GM19328 (cell line): ENCODE results near the gene TMPRSS13.
"Not testable (repeated sequence)": the region's sequence is repeated elsewhere in the genome, so short reads cannot be mapped to it uniquely, and the experiment has no call there.

Source experiments
- ATAC-seq: cut with Tn5 transposase; IDR thresholded peaks from one replicate; pipeline ENCODE4 v1.9.1; 2021; ENCODE audit warnings: mild to moderate bottlenecking, moderate library complexity; ENCODE audit not compliant: unreplicated experiment

Gene TMPRSS13

DNA sequence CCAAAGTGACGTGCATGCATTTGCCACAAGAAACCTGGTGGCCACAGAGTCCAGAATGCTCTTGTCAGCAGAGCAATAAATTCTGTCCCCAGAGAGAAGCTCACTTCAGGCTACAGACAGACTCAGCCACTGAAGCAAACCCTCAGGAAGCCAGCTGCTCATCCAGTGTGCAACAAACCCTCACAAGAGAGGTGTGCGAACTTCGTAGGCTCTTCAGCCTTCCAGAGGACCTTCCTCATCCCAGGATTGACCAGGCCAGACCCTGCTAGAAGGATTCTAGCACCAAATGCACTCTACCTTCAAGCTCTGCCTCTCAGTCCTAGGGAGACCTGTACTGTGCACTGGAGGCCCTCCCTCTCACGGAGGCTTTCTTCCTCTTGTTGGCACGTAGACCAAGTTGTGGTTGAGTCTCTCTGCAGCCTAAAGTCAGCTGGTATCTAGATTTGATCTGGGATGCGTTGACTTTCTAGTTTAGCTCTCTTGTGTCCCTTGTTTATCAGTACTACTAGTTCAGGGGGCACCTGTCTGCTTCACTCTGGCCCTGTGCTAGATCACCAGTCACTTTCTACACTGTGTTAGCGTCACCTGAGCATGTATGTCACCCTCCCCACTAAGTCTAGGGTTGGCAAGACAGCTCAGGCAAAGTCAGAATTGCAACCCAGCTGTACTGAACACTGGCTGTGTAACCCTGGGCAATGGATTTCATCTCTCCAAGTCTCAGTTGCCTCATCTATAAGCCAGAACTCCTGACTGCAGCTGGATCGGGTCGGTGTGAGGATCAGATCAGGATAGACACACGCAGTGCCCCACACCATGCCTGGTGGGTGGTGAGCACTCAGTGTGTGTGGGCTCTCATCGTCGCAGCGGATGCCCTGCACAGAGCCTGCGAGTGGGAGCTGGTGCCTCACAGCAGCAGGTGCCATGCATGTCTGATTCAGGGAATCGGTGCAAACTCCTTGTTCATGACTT lies 22.1 kb upstream of the TMPRSS13 start:
- no peak for ATAC-seq

DNA sequence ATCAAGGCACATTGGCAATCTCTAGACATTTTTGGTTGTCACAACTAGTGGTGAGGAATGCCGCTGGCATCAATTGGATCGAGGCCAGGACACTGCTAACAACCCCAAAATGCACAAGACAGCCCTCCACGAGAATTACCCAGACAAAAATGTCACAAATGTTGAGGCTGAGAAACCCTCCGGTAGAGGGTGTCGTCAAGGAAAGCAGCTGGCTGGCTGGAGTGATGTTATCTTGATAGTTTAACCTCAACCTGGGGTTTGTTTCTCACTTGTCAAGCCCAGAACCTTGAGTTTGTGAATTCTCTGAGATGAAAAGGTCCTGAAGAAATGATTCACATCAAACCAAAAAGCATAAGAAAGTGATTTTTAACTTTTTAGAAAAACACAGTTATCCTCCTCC lies 21.1 kb upstream of the TMPRSS13 start:
- no peak for ATAC-seq

DNA sequence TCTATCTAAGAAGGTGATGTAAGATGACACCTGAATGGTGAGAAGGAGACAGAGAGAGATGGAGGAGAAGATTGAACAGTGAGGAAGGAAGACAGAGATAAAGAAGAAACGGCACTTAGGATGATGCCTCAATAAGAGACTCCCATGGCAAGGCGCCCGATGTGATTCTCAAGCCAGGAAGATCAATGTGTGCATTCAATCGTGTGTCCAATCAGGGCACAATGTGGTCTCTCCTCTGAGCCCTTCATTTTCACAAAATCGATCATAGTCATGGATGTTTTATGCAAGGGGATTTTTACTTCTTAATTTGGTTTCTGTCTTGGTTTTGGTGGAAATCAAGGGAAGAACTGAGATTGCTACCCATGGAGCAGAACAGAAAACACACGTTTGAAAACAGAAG lies 19.9 kb upstream of the TMPRSS13 start:
- no peak for ATAC-seq

- ATAC-seq, result not testable (repeated sequence)
Measured at GRCh38 chr11:117948466-117948865, 19.3 kb upstream of the TMPRSS13 start.

DNA sequence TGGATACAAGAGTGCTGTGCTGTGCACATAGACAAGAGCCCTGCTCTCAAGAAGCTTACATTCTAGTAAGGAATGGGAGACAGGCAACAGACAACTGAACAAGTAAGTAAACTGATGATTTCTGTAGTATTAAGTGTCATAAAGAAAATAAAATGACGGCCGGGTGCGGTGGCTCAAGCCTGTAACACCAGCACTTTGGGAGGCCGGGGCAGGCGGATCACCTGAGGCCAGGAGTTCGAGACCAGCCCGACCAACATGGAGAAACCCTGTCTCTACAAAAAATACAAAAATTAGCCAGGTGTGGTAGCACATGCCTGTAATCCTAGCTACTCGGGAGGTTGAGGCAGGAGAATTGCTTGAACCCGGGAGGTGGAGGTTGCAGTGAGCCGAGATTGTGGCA lies 18.5 kb upstream of the TMPRSS13 start:
- not testable (repeated sequence) for ATAC-seq

GRCh38 chr11:117946842-117947526 lies 17.8 kb upstream of the TMPRSS13 start:
- ATAC-seq, result no peak

DNA sequence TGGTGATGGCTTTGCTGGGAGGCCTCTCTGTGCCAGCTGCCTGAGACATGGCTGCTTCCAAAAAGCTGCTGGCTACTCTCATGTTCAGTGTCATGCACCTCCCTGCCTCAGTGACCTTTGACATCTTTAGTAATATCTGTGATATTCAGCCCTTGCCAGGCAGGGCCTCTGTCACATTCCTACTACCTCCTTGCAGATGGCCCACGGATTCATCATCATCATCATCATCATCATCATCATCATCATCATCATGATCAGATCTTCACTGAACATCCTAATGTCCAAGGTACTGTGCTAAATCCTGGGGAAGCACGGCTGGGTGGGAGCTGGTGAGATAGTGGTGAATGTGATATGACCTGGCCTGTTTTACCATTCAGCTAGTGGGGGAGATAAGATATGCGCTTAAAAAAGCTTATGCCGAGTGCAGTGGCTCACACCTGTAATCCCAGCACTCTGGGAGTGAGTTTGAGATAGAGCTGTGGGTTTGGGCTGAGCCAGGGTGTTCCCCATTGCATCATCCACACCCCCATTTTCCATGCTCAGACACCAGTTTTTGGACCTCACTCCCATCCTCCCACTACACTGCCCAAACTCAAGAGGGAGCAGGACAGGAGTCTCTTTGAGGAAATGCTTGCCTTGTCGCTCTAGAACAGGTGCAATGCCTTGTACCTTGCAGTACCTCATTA lies 17.1 kb upstream of the TMPRSS13 start:
- no peak for ATAC-seq

GRCh38 chr11:117945047-117945810 lies 16.0 kb upstream of the TMPRSS13 start:
- no peak for ATAC-seq

DNA sequence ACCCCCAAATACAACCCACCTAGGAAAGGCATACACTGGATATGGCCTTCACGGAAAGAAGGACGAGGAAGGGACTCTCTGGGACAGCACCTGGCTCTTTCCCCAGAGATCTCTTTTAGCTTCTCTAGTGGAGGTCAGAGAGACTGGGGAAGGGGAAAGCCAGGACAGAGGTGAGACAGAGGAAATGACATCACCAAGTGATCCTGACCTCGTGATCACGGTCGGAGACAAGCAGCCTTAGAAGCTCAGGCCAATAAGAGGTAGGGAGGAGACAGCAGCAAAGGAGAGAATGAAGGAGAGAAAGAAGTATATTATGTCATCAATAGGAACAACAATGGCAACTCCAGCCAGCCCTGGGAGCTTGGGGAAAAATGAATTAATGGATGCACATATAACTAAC lies 15.4 kb upstream of the TMPRSS13 start:
- no peak for ATAC-seq

- ATAC-seq, result no peak
Measured at GRCh38 chr11:117941976-117942654, 12.9 kb upstream of the TMPRSS13 start.

- ATAC-seq, result no peak
Measured at GRCh38 chr11:117941163-117941707, 12.0 kb upstream of the TMPRSS13 start.

DNA sequence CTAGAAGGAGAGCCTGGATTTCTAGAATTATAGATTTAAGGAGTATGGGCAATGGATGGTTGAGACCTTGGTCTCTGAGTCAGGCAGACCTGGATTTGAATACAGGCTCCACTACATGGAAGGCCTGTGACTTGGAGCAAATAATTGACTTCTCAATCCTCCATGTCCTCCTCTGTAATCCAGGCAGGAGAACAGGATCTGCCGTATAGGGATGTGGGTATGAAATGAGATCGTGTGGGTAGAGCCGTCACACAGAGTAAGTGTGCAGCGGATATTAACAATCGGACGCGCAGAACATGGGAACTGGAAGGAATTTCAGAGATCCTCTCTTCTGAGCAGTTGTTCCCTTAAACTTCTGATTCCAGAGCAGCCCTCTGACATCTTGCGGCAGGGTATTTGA lies 11.5 kb upstream of the TMPRSS13 start:
- no peak for ATAC-seq

GRCh38 chr11:117936973-117937372 lies 7.8 kb upstream of the TMPRSS13 start:
- ATAC-seq, result no peak

DNA sequence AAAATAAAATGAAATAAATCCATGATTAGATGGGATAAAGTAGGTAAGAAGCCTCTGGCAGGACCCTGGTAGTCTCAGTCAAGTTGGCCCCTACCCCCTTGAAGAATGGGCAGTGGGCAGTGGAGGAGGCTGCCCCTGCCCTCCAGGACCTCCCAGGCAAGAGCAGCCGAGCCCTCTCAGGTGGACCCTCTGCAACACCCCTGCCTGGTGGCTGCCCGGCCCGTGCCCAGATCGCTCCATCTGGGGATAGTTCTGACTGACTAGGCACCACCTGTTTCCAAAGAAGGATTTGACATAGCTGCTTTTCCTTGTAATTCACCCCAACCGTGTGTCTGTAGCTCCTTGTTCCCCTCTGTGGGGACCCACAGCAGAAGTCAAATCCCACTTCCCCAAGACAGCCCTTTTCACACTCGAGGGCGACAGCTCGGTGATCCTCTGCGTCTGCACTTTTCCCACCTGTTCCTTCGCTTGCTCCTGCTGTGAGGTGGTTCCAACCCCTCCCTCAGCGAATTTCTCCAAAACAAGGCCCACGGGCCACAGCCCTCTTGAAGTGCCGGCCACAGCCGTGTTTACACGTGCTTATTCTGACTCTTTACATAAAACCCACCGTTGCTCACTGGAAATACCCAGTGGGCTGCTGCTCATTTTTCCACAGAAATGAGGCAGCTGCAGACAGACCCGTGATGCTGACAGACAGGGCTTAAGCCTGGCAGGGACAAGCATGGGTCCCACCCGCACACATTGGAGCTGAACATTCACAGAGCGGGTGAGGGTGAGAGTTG lies 5.5 kb upstream of the TMPRSS13 start:
- ATAC-seq, result no peak

GRCh38 chr11:117933930-117934329 lies 4.7 kb upstream of the TMPRSS13 start:
- no peak for ATAC-seq

GRCh38 chr11:117933475-117933874 lies 4.3 kb upstream of the TMPRSS13 start:
- no peak for ATAC-seq

- no peak for ATAC-seq
Measured at GRCh38 chr11:117932947-117933346, 3.7 kb upstream of the TMPRSS13 start.

- ATAC-seq, result no peak
Measured at GRCh38 chr11:117932426-117932825, 3.2 kb upstream of the TMPRSS13 start.

DNA sequence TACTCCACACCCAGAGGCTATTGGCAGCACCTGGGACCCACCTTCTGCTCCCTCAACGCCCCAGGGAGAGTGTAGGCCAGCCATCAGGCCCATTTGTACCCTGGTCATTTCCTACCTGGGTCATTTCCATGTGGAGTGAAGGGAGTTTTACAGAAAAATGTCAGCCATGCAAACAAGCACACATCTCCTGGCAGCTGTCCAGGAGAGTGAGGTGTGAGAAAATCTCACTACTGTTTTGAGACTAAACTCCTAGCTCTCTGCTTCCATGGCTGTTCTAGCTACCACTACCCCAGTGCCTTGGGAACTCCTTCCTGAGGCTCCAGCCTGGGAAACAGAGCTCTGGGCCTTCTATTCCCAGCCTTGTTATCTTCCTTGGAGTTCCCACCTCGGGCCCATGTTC lies 2.8 kb upstream of the TMPRSS13 start:
- no peak for ATAC-seq
